ENCODE measurements around the gene ADAM23.

GRCh38 chr2:206471524-206472062 is 28.3 kb downstream of the ADAM23 start:
- no peak for TF ChIP-seq CTCF (IDR thresholded peaks at IDR 0.05; ENCODE audit: borderline replicate concordance, extremely low read depth, low read length, poor library complexity, severe bottlenecking)
- no peak for TF ChIP-seq EZH2 (IDR thresholded peaks at IDR 0.05; ENCODE audit: borderline replicate concordance, low read depth, low read length, severe bottlenecking)

Measured in DND-41 (cell line).